Mesothelial cell of epicardium (in vitro differentiated cells): ENCODE measurements around the gene PDE4B. TPM values are rescaled to one million over a fixed set of nuclear protein-coding genes. Genes with fewer than 3 reads are reported as not detected.
A peak's percentile ranks its signal among the peaks of the same experiment; 100 is the strongest.

Source experiments
- DNase-seq, 2 experiments: peaks; one replicate each; pipeline ENCODE4 v3.0.0; 2021; ENCODE audit warnings: low spot score in 2 of 2; ENCODE audit not compliant: unreplicated experiment in 2 of 2
- H3K27ac Mint-ChIP-seq: 2 replicates; pipeline ENCODE4 v1.8.0; 2021; ENCODE audit warnings: mixed read lengths
- H3K27me3 Mint-ChIP-seq: 2 replicates; pipeline ENCODE4 v1.8.0; 2021; ENCODE audit warnings: low read depth, mixed read lengths
- H3K36me3 Mint-ChIP-seq: 2 replicates; pipeline ENCODE4 v1.8.0; 2021; ENCODE audit warnings: mixed read lengths
- H3K4me1 Mint-ChIP-seq: 2 replicates; pipeline ENCODE4 v1.8.0; 2021; ENCODE audit warnings: mixed read lengths
- H3K4me3 Mint-ChIP-seq: 2 replicates; pipeline ENCODE4 v1.8.0; 2021; ENCODE audit warnings: mild to moderate bottlenecking, moderate library complexity, mixed read lengths
- H3K9me3 Mint-ChIP-seq: 2 replicates; pipeline ENCODE4 v1.8.0; 2021; ENCODE audit warnings: mixed read lengths
- CTCF ChIP-seq: fragments of 200-600 bp; sonication (generic); IDR thresholded peaks from one replicate; pipeline ENCODE4 v1.5.0; 2021; ENCODE audit warnings: antibody characterized with exemption; ENCODE audit not compliant: unreplicated experiment
- total RNA-seq: library from RNA; stranded (reverse); gene quantifications from 3 replicates; pipeline ENCODE4 v1.2.1, GENCODE V29; 2021

The PDE4B gene
- total RNA-seq, 1 donor from 2014 or later, result 22.3 TPM

- Mint-ChIP-seq H3K4me1 (peaks cover 27% of the 10 kb centered on the region), H3K4me3 (no peak overlapping the region)
- TF ChIP-seq CTCF, result no peak
These were observed 519.7 kb downstream of the PDE4B start for GRCh38 chr1:66312271-66312990.

GRCh38 chr1:66313429-66313828 is 520.7 kb downstream of the PDE4B start:
- no peak overlapping the region for H3K4me3 Mint-ChIP-seq
- no peak for DNase-seq
- no peak for TF ChIP-seq CTCF
- no peaks in the 10 kb centered on the region for H3K36me3 Mint-ChIP-seq
- no peaks in the 10 kb centered on the region for H3K9me3 Mint-ChIP-seq
- peaks cover 27% of the 10 kb centered on the region for H3K4me1 Mint-ChIP-seq
- no peaks in the 10 kb centered on the region for H3K27me3 Mint-ChIP-seq
- no peak overlapping the region for H3K27ac Mint-ChIP-seq

More at GRCh38 chr1:66312271-66312990, 519.7 kb downstream of the PDE4B start:
- no peak for DNase-seq
- Mint-ChIP-seq H3K9me3 (no peaks in the 10 kb centered on the region), H3K27ac (no peak overlapping the region), H3K36me3 (no peaks in the 10 kb centered on the region), H3K27me3 (no peaks in the 10 kb centered on the region)

GRCh38 chr1:66315671-66316070 is 523.0 kb downstream of the PDE4B start:
- no peak for TF ChIP-seq CTCF
- no peaks in the 10 kb centered on the region for H3K9me3 Mint-ChIP-seq
- H3K27ac Mint-ChIP-seq, result no peak overlapping the region
- H3K27me3 Mint-ChIP-seq, result no peaks in the 10 kb centered on the region
- no peaks in the 10 kb centered on the region for H3K36me3 Mint-ChIP-seq
- DNase-seq, result no peak
- no peak overlapping the region for H3K4me3 Mint-ChIP-seq
- H3K4me1 Mint-ChIP-seq, result peaks cover 24% of the 10 kb centered on the region

GRCh38 chr1:66316464-66317247 is 524.0 kb downstream of the PDE4B start:
- Mint-ChIP-seq H3K9me3 (peaks cover 5% of the 10 kb centered on the region), H3K36me3 (no peaks in the 10 kb centered on the region), H3K4me1 (peaks cover 17% of the 10 kb centered on the region), H3K27me3 (no peaks in the 10 kb centered on the region), H3K4me3 (no peak overlapping the region), H3K27ac (peak overlapping the region; percentile 25)
- TF ChIP-seq CTCF, result no peak
- no peak for DNase-seq

- TF ChIP-seq CTCF, result no peak
- Mint-ChIP-seq H3K27me3 (no peaks in the 10 kb centered on the region), H3K27ac (no peak overlapping the region), H3K4me1 (peaks cover 16% of the 10 kb centered on the region), H3K4me3 (no peak overlapping the region), H3K36me3 (no peaks in the 10 kb centered on the region), H3K9me3 (peaks cover 10% of the 10 kb centered on the region)
- no peak for DNase-seq
These were observed 524.5 kb downstream of the PDE4B start for GRCh38 chr1:66317248-66317515.
